ENCODE measurements around the gene BAX. TPM values are rescaled to one million over a fixed set of nuclear protein-coding genes. Genes with fewer than 3 reads are reported as not detected.

The BAX gene
- total RNA-seq, 5 donors from 2014 or later (not counting 1 experiment from before 2014, with no cell fraction given) = 76.6 to 201 (median 183) TPM

- DNase-seq (no peak), ATAC-seq (replicated peaks in 1 of 4) (no peak)
- Histone ChIP-seq H3K9me3 (no peaks in the 10 kb centered on the region), H3K27ac (ENCODE audit: low read length) (peak overlapping the region; percentile 64), H3K4me1 (ENCODE audit: control insufficient read depth in 1 of 2, extremely low read depth in 1 of 2, insufficient read depth in 2 of 2, low read length in 2 of 2) (peaks cover 22 to 54% of the 10 kb centered on the region in 2 experiments), H3K4me3 (ENCODE audit: control insufficient read depth in 1 of 2, extremely low read depth in 1 of 2, low read length in 1 of 2) (peak overlapping the region; percentile 80 to 81), H3K36me3 (ENCODE audit: control insufficient read depth in 2 of 2, extremely low read depth in 1 of 2, insufficient read depth in 1 of 2, low read length in 1 of 2) (peaks cover 16 to 45% of the 10 kb centered on the region in 2 donors), H3K27me3 (replicated peaks in 1 of 2; ENCODE audit: control insufficient read depth in 2 of 2, extremely low read depth in 1 of 2, insufficient read depth in 2 of 2, low read length in 1 of 2) (no peaks in the 10 kb centered on the region)
- Mint-ChIP-seq H3K27ac (peak overlapping the region; percentile 99 to 100), H3K4me3 (peak overlapping the region; percentile 98 to 100 (median 100)), H3K27me3 (no peaks in the 10 kb centered on the region), H3K4me1 (peaks cover 56 to 67% (median 58%) of the 10 kb centered on the region in 3 donors), H3K9me3 (no peaks in the 10 kb centered on the region), H3K36me3 (peaks cover 22% of the 10 kb centered on the region)
- POLR2A ChIA-PET = interaction anchor here (0.5 to 0.7 kb wide), 4 partner anchors 12 to 596 kb away, joined by 3 to 5 read pairs (median 4); no protein-coding TSS in a partner anchor
- CTCF ChIA-PET = interaction anchor here (0.6 to 1.3 kb wide), 4 partner anchors 9 to 42 kb away, joined by 4 to 14 read pairs (median 4); partner anchors contain the start of genes GYS1 (in 1 of the 2) and RUVBL2 (in 1 of the 2)
- no CpG with 5 or more reads among the region's 10 CpGs for WGBS (ENCODE audit: insufficient coverage)
Observed at GRCh38 chr19:48966541-48967345, 12.1 kb downstream of the BAX start.

- 97% methylated on average over 6 of the region's 14 CpGs for WGBS (ENCODE audit: insufficient coverage)
- no peak for ATAC-seq (replicated peaks in 1 of 4)
- peaks cover 48 to 58% (median 49%) of the 10 kb centered on the region in 3 donors for H3K4me1 Mint-ChIP-seq
- no peaks in the 10 kb centered on the region for H3K9me3 Mint-ChIP-seq
- peak overlapping the region; percentile 28 to 100 (median 98) for H3K4me3 Mint-ChIP-seq
- peaks cover 18 to 46% of the 10 kb centered on the region in 2 experiments for H3K4me1 ChIP-seq (ENCODE audit: control insufficient read depth in 1 of 2, extremely low read depth in 1 of 2, insufficient read depth in 2 of 2, low read length in 2 of 2)
- ChIA-PET CTCF (interaction anchor here (0.6 to 1.3 kb wide), 2 partner anchors 8 to 26 kb away, joined by 4 to 6 read pairs; partner anchors contain the start of genes GYS1 (in 1 of the 2) and RUVBL2 (in 1 of the 2)), POLR2A (interaction anchor here (0.5 to 0.7 kb wide), 3 partner anchors 15 to 1822 kb away, joined by 3 to 9 read pairs (median 5); no protein-coding TSS in a partner anchor)
- H3K36me3 Mint-ChIP-seq = peaks cover 22% of the 10 kb centered on the region
- H3K9me3 ChIP-seq = no peaks in the 10 kb centered on the region
- peaks cover 16 to 45% of the 10 kb centered on the region in 2 donors for H3K36me3 ChIP-seq (ENCODE audit: control insufficient read depth in 2 of 2, extremely low read depth in 1 of 2, insufficient read depth in 1 of 2, low read length in 1 of 2)
- H3K27ac Mint-ChIP-seq = peak overlapping the region in 1 of 2 donors; percentile 55
- H3K27me3 ChIP-seq (replicated peaks in 1 of 2; ENCODE audit: control insufficient read depth in 2 of 2, extremely low read depth in 1 of 2, insufficient read depth in 2 of 2, low read length in 1 of 2) = no peaks in the 10 kb centered on the region
- H3K27ac ChIP-seq (ENCODE audit: low read length) = no peak overlapping the region
- DNase-seq = peak in 1 of 35 experiments; percentile 21
- no peak overlapping the region for H3K4me3 ChIP-seq (ENCODE audit: control insufficient read depth in 1 of 2, extremely low read depth in 1 of 2, low read length in 1 of 2)
- no peaks in the 10 kb centered on the region for H3K27me3 Mint-ChIP-seq
Observed at GRCh38 chr19:48967346-48968178, 12.9 kb downstream of the BAX start.

DNA sequence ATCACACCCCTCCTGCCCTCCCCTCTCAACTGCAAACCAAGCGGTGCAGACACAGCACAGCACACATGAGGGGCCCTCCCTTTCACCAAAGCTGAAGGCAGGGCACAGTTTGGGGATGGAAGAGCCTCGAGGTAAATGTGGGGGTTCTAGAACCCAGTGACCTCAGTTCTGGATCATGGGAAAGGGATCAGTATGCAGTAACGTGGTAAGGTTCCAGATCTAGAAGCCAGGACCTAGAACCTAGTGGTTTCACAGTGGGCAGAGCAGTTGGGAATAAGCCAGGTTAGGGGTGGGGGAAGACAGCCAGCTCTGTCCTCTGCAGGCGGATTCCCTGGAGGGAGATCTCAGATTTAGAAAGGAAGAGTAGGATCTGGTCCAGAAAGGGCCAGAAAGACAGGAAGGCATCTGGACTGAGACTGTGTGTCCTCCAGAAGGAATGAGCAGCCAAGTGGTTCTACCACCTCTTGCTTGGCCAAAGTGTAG, 13.5 kb downstream of the BAX start:
- Mint-ChIP-seq H3K4me3 (no peak overlapping the region), H3K4me1 (peaks cover 43 to 54% (median 45%) of the 10 kb centered on the region in 3 donors), H3K27ac (peak overlapping the region; percentile 40 to 55), H3K36me3 (peaks cover 26% of the 10 kb centered on the region), H3K9me3 (no peaks in the 10 kb centered on the region), H3K27me3 (no peaks in the 10 kb centered on the region)
- Histone ChIP-seq H3K27me3 (replicated peaks in 1 of 2; ENCODE audit: control insufficient read depth in 2 of 2, extremely low read depth in 1 of 2, insufficient read depth in 2 of 2, low read length in 1 of 2) (no peaks in the 10 kb centered on the region), H3K4me1 (ENCODE audit: control insufficient read depth in 1 of 2, extremely low read depth in 1 of 2, insufficient read depth in 2 of 2, low read length in 2 of 2) (peaks cover 15 to 39% of the 10 kb centered on the region in 2 experiments), H3K9me3 (no peaks in the 10 kb centered on the region), H3K27ac (ENCODE audit: low read length) (no peak overlapping the region), H3K36me3 (ENCODE audit: control insufficient read depth in 2 of 2, extremely low read depth in 1 of 2, insufficient read depth in 1 of 2, low read length in 1 of 2) (peaks cover 16 to 52% of the 10 kb centered on the region in 2 donors), H3K4me3 (ENCODE audit: control insufficient read depth in 1 of 2, extremely low read depth in 1 of 2, low read length in 1 of 2) (no peak overlapping the region)
- ATAC-seq (replicated peaks in 1 of 4) = no peak
- no peak for DNase-seq
- ChIA-PET CTCF (interaction anchor here in 1 of 2 donors (0.6 kb wide), 1 partner anchor 8 kb away, joined by 6 read pairs; no protein-coding TSS in a partner anchor), POLR2A (no interaction called here)
- WGBS (ENCODE audit: insufficient coverage) = 84% methylated on average over 3 of the region's 4 CpGs

- H3K4me1 ChIP-seq (ENCODE audit: control insufficient read depth in 1 of 2, extremely low read depth in 1 of 2, insufficient read depth in 2 of 2, low read length in 2 of 2) = peaks cover 12 to 33% of the 10 kb centered on the region in 2 experiments
- POLR2A ChIA-PET = no interaction called here
- DNase-seq (no peak), ATAC-seq (replicated peaks in 1 of 4) (no peak)
- no peaks in the 10 kb centered on the region for H3K27me3 ChIP-seq (replicated peaks in 1 of 2; ENCODE audit: control insufficient read depth in 2 of 2, extremely low read depth in 1 of 2, insufficient read depth in 2 of 2, low read length in 1 of 2)
- no peak overlapping the region for H3K4me3 Mint-ChIP-seq
- WGBS (ENCODE audit: insufficient coverage) = 93% methylated on average over 11 of the region's 15 CpGs
- no peaks in the 10 kb centered on the region for H3K27me3 Mint-ChIP-seq
- peaks cover 26% of the 10 kb centered on the region for H3K36me3 Mint-ChIP-seq
- H3K36me3 ChIP-seq (ENCODE audit: control insufficient read depth in 2 of 2, extremely low read depth in 1 of 2, insufficient read depth in 1 of 2, low read length in 1 of 2) = peaks cover 16 to 54% of the 10 kb centered on the region in 2 donors
- H3K9me3 Mint-ChIP-seq = no peaks in the 10 kb centered on the region
- no peaks in the 10 kb centered on the region for H3K9me3 ChIP-seq
- no peak overlapping the region for H3K27ac ChIP-seq (ENCODE audit: low read length)
- no peak overlapping the region for H3K4me3 ChIP-seq (ENCODE audit: control insufficient read depth in 1 of 2, extremely low read depth in 1 of 2, low read length in 1 of 2)
- no peak overlapping the region for H3K27ac Mint-ChIP-seq
- H3K4me1 Mint-ChIP-seq = peaks cover 37 to 48% (median 41%) of the 10 kb centered on the region in 3 donors
- CTCF ChIA-PET = no interaction called here
Observed at GRCh38 chr19:48968813-48969218, 14.1 kb downstream of the BAX start.

- H3K4me1 Mint-ChIP-seq = peaks cover 30 to 41% (median 34%) of the 10 kb centered on the region in 3 donors
- H3K4me3 Mint-ChIP-seq = no peak overlapping the region
- no peaks in the 10 kb centered on the region for H3K27me3 ChIP-seq (replicated peaks in 1 of 2; ENCODE audit: control insufficient read depth in 2 of 2, extremely low read depth in 1 of 2, insufficient read depth in 2 of 2, low read length in 1 of 2)
- H3K9me3 ChIP-seq = no peaks in the 10 kb centered on the region
- H3K27ac Mint-ChIP-seq = no peak overlapping the region
- H3K4me3 ChIP-seq (ENCODE audit: control insufficient read depth in 1 of 2, extremely low read depth in 1 of 2, low read length in 1 of 2) = no peak overlapping the region
- ATAC-seq (replicated peaks in 1 of 4) = no peak
- H3K27me3 Mint-ChIP-seq = no peaks in the 10 kb centered on the region
- H3K4me1 ChIP-seq (ENCODE audit: control insufficient read depth in 1 of 2, extremely low read depth in 1 of 2, insufficient read depth in 2 of 2, low read length in 2 of 2) = peaks cover 8 to 26% of the 10 kb centered on the region in 2 experiments
- ChIA-PET CTCF (interaction anchor here in 1 of 2 donors (0.6 to 2.5 kb wide), 3 partner anchors 40 to 97 kb away, joined by 4 to 23 read pairs (median 5); partner anchors contain the start of genes NUCB1 and PPP1R15A), POLR2A (no interaction called here)
- no peaks in the 10 kb centered on the region for H3K9me3 Mint-ChIP-seq
- no peak for DNase-seq
- H3K36me3 Mint-ChIP-seq = peaks cover 29% of the 10 kb centered on the region
- WGBS (ENCODE audit: insufficient coverage) = 96% methylated on average over 40 of the region's 45 CpGs
- peaks cover 16 to 61% of the 10 kb centered on the region in 2 donors for H3K36me3 ChIP-seq (ENCODE audit: control insufficient read depth in 2 of 2, extremely low read depth in 1 of 2, insufficient read depth in 1 of 2, low read length in 1 of 2)
- H3K27ac ChIP-seq (ENCODE audit: low read length) = no peak overlapping the region
Observed at GRCh38 chr19:48969276-48970138, 14.8 kb downstream of the BAX start.
